GM19372 (cell line): ENCODE results near the gene LRPAP1.

Experiments used
- ATAC-seq: cut with Tn5 transposase; IDR thresholded peaks from one replicate; pipeline ENCODE4 v1.9.1; 2021; ENCODE audit warnings: mild to moderate bottlenecking, low read depth, moderate library complexity; ENCODE audit not compliant: unreplicated experiment

LRPAP1 gene

DNA sequence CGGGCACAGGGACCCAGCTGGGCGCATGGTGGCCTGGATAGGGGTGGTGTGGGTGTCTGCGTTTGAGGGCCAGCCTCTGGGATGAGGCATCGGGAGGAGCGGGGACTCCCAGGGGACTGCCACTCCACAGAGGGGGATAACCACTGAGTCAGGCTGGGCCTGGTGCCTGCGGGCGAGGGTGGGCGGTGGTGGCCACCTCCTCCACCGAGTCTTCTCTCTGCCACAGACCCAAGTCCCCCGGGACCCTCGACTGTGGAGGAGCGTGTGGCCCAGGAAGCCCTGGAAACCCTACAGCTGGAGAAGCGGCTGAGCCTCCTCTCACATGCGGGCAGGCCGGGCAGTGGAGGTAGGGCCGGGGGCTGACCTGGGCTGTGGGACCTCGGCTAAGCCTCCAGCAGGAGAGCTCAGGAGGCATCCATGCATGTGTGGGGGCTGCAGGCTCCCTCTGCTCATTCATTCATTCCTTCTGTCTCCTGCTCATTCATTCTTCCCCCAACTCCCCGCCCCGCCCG, 42.7 kb downstream of the LRPAP1 start:
- ATAC-seq = no peak

DNA sequence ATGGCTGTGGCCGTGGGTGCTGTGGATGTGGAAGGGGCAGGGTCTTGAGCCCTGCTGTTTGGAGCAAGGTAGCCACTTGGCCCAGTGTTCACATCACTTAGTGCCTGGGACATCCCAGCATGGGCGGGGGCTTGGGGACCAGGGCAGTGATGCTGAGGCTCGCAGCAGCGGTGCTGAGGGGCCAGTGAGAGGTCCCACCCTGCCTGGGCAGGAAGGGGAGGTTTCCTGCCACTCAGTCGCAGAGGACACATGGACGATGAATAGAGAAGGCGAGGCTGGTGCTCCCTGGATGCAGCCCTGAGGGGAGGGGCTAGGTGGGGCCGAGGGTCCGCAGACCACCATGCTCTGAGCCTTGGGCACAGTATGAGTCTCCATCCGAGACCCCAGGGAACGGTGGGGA, 43.4 kb downstream of the LRPAP1 start:
- ATAC-seq = no peak

DNA sequence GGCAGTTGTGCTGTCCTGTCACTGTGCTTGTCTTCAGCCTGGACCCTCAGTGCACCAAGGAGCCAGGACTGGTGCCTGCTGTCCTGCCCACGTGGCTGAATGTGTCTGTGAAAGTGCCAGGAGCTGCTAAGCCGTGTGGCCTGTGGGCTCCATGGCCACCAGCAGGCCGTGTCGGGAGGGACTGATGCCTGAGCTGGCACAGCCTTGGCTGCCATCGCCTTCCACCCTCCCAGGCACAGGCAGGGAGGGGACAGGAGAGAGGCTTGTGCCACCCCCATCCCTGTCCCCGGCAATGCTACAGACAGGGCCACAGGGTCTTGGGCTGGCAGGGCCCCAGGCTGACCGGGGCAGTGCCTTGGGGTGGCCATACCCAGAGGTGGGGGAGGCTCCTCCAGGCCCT, 44.4 kb downstream of the LRPAP1 start:
- ATAC-seq = no peak

DNA sequence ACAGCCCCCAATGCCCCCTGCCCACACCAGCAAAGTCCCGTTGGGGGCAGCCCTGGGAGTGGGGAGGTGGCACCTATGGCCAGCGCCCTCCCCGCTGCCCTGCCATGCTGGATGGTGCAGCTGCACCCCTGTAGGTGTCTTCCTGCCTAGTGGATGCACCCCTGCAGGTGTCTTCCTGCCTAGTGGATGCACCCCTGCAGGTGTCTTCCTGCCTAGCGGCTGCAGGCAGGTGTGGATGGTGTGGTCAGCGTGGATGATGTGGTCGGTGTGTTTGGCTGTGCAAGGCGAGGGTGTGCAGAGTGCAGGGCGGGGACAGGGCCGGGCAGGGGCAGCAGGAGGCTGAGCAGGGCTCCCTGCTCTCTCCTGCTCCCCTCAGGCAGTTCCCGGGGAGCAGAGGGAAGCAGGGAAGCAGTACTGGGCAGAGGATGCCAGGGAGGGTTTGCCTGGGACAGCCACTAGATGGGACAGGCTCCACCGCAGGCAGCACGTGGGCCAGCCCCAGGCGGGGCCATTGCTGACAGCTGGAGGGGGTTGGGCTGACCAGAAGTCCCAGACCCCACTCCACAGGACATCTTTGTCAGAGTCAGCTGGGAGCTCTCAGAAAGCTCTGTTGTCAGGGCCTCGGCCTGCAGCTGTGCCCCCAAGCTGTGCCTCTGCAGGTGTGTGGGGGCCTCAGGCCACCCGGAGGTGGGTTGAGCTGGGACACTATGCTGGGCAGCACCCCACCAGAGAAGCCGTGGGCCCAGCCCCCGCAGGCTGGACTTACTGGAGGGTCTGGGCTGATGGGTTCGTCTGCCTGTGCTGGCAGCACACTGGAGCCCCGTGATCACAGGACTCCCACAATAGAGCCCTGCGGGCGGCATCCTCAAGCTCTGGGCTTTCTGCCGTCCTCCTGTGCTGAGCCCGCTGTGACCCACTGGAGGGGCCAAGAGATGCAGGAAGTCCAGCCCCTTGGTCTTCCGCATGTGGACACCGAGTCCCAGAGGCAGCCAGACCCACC, 45.4 kb downstream of the LRPAP1 start:
- no peak for ATAC-seq

DNA sequence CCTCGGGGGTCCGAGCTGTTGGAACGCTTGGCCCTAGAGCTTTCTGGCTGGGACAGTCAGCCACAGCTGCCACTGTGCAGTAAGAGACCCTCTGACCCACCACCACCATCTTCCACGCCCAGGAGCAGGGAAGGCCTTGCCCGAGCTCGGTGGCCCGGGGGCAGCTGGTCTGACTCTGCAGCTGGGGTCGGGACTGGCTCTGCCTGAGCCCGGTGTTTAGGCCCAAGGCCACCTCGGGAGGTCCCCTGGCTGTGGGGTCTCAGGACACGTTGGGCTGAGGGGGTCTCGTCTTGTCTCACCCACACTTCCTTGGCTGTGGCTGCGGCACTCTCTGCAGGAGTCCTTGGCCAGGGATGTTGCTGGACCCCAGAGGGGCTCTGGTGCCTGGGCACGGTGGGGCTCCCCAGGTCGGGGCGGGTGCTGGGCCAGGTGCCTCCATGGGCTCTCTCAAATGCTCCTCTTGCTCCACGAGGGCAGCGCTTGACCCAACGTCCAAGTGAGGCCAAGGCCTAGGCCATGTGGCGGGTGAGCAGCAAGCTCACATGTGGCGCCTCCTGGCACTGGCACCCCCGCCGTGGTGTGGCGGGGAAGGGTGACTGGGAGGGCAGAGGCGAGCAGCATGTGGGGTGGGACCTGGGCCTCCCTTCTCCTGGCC, 46.2 kb downstream of the LRPAP1 start:
- ATAC-seq = no peak

DNA sequence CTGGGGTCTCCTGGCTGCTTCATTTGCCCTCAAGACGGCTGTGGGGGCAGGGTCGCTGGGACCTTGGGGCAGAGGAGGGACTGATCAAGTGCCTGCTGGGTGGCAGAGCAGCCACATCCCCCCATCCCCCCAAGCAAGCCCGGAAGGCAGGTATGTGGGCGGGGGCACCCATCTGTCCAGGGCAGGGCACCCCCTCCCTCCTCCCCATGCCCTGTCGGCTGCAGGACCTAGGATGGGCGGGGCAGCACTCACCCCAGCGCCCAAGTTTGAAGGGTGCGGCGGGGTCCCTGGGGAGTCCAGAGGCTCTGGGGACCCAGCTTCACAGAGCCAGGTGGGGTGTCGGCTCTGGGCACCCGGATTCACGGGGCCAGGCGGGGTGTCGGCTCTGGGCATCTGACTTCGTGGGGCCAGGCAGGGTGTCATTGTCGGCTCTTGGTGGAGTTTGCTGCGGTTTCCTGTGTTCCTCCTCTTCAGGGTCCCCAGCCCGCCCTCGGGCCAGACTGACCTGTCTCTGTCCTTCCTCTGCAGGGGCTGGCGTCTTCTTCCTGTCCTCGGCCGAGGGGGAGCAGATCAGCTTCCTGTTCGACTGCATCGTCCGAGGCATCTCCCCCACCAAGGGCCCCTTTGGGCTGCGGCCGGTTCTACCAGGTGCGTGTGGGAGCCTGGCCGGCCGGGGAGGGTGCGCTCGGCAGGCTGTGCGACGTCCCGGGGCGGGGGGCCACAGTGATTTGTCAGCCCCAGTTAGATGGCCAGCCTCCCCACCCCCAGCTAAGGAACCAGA, 47.0 kb downstream of the LRPAP1 start:
- ATAC-seq = no peak

DNA sequence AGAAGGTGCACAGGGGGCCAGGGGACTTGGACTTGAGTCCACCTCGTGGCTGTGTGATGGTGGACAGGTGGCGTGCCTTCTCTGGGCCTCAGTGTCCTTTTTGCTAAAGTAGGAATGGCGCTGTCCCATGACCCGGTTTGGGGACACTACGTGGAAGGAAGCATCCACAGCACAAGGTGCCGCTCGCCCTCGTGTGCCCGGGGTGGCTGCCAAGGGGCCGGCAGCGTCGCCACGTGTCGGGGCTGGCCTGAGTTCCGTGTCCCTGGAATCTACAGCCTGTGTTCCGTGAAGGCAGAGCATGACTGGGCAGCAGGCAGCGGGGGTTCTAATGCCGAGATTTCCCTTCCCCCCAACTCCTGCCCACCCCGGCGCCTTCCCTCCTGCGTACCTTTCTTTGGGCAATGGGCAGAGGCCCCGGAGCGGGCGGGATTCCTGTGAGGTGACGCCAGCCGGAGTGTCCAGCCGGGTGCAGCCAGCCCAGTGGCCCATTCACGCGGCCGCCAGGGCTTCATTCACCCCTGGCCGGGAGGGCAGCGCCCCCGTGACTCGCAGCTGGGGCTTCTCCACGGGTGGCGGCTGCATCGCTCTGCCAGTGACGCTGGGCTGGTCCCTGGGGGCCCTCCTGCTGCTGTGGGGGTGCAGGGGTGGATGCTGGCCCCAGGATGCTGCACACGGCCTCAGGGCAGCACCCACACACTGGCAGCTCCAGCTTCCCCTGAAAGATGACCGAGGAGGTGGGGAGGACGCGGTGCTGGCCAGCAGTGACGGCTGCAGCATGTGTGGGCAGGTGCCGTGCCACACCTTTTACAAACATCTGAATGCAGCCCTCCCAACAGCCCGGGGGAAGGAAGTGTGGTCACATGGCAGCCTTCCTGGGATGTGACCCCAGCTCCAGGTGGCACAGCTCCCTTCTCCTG, 47.9 kb downstream of the LRPAP1 start:
- no peak for ATAC-seq

DNA sequence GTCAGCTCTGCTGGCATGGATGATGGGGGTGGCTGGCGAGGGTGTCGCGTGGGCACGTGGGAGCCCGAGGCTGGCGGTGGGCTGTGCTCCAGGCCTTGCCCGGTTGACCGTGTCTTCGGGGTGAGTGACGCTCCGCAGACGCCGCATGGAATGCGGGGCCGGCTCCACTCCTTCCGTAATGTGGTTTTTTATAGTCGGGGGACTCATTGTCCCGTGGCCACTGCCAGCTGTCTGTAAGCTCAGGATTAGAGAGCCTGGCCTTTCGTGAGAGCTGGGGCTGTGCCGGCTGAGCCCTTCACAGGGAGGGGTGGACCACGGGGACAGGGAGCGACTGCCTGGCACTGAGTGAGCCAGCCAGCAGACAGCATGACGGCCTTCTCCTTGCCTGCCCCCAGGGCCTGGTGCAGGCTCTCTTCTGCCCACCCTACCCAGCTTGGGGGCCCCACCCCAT, 48.7 kb downstream of the LRPAP1 start:
- ATAC-seq = no peak

DNA sequence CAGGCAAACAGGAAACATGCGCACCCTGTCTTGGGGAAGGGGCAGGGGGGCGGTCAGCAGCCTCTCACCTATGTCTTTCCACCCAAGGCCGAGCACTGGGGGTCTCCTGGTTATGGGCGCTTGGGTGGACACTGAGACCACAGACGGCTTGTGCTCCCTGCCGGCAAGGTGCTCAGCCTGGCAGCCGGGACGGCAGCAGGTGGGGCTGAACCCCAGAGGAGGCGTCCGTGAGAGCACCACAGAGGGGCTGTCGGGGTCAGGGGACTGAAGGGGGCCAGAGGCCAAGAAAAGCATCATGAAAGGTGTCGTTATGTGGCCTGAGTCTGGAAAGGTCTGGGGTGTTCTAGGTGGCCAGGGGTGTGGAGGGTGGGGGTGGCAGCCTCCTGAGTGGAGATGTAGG, 49.5 kb downstream of the LRPAP1 start:
- no peak for ATAC-seq

DNA sequence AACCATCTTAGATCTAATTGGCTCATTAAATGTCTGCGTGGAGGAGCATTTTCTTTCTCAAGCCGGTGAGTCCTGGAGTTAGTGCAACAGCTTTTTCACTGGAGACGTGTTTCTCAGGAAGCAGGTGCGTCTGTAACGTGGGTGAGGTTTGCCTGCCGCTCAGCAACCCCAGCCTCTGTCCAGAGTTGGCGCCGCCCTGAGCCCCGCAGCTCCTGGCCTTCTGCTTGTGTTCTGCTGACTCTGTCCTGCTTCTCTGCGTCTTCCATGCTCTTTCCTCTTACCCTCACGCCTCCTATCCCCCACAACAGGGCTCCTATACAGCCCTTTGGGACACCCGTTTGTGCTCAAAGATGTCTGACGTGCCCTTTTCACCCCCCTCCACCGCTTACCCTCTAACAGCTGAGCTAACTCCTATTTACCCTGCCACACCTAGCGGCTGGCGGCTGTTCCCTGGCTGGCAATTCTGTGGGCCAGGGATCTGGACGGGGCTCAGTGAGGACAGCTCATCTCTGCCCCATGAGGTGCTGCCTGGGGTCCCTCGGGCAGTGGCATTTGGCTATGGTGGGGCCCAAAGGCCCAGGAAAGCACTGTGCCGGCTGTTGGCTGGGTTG, 50.3 kb downstream of the LRPAP1 start:
- no peak for ATAC-seq

DNA sequence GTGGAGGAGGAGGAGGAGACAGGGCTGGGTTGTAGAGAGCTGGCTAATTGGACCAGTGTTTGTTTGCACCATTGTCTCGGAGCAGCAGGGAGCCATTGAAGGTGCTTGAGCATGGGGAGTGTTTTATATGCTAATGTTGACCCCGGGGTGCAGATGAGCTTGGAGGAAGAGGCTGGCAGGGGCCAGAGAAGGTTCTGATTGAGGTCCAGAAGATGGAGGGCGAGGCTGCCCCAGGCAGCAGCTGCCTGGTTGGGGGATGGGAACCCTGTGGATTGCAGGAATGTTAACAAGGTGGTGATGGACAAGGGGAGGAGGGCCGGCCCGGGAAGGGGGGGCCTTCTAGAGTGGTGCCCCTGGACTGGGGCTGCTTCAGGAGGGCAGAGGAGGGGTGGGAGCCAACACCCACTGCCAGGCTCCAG, 51.1 kb downstream of the LRPAP1 start:
- no peak for ATAC-seq

DNA sequence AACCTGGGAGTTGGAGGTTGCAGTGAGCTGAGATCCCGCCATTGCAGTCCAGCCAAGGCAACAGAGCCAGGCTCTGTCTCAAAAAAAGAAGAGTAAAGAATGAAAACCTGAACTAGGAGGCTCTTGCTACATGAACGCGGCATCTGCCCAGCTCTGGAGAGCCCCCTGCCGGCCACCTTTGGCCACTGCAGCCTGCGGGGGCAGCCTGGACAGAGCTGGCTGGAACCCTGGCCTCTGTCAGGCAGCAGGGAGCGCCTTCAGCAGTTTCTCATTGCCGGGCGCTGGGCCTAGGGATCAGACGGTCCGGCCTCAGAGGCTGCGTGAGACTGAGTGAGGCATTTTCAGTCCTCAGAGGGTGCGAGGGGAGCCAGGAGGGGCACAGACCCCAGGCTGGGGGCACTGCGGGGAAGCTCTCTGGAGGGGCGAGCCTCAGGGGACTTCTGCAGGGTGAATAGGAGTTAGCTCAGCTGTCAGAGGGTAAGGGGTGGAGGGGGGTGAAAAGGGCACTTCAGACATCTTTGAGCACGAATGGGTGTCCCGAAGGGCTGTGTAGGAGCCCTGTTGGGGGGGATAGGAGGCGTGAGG, 51.6 kb downstream of the LRPAP1 start:
- no peak for ATAC-seq

DNA sequence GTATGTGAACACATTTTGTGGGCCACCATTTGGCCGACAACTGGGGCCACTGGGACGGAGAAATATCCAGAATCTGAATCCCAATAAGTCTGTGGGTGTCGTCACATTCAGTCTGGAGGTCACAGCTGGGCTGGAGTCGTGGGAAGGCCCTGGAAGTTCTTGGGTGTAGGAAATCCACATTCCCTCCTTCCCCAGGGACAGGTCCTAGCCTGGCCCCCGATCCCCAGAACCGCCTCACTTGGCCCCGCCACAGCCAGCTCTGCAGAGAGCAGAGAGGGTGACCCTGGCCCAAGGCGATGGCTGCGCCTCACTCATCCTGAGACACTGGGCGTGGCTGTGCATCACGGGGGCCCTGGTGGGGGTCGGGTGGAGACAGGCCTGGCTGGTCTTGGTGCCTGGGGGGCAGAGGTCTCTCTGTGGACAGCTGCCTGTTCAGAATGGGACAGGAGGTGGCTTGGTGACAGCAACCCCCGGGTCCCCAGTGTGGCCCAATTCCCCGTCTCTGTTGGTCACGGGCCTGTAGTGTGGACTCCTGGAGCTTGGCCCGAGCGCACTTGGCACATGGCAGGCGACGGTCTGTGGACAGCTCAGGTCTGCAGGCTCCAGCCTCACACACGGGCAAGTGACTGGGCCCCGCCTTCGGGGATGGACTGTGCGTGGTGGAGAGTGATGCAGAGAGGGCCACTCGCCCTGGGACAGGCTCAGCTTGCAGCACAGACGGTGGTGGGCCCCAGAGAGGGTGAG, 52.7 kb downstream of the LRPAP1 start:
- no peak for ATAC-seq

DNA sequence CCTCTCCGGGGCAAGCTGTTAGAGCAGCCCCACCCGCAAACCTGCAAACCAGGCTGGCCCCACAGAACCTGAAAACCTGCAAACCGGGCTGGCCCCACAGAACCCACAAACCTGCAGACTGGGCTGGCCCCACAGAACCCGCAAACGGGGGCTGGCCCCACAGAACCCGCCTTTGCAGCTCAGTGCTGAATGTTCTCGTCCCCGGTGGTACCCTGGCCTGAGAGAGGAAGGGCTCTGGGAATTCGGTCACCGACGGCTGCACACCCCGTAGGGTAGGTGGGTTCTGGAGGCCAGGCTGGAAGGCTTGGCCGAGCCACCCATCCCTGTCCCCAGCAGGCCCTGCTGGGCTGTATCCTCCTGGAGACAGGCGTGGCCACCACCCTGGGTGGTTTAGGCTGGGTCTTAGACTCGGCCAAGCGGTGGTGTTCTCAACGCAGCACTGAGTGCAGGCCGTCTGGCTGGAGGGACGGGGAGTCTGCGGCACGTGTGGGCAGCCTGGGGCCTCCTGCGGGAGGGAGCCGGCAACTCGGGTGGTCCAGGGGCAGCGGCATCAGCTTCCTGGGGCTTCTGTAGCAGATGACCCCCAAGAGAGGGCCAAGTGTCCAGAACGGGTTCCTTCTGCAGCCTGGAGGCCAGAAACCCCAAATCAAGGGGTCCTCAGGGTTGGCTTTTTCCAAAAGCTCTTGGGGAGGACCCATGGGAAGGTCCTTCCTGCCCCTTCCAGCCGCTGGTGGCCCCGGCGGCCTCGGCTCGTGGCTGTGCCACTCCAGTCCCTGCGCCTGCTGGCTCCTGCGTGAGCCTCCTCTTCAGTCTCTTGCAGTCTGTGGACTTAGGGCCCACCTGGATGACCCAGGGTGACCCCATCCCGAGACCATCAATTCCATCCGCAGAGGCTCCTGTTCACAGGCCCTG, 53.5 kb downstream of the LRPAP1 start:
- no peak for ATAC-seq

DNA sequence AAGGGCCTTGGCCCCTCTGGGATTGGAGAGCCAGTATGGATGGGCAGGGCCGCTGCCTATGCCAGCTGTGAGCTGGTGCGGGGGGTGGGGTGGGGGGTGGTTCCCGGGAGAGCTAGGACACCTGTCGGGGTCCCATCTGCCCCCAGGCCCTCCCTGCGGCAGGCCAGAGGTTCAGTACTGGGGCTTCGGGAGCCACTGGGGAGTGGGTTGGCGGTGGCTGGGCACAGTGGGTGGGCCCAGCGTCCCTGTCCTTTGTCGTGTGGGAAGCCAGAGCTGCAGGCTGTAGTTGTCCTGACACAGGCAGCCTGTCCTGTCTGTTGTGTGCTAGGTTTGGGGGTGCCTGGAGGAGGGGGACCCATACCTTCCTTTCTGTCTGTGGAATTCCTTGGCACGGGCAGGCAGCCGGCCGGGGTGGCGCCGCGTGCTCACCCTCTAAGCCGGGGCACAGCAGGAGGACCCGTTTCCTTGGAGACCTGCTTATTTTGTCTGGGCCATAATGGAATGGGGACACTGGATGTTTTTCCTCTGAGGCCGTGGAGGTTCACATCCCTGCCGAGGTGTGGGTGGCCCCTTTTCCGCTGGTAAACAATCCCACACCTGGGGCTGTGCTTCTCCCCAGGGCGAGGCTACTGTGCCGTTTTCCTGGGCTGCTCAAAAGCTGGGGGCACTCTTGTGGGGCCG, 54.3 kb downstream of the LRPAP1 start:
- ATAC-seq = no peak

DNA sequence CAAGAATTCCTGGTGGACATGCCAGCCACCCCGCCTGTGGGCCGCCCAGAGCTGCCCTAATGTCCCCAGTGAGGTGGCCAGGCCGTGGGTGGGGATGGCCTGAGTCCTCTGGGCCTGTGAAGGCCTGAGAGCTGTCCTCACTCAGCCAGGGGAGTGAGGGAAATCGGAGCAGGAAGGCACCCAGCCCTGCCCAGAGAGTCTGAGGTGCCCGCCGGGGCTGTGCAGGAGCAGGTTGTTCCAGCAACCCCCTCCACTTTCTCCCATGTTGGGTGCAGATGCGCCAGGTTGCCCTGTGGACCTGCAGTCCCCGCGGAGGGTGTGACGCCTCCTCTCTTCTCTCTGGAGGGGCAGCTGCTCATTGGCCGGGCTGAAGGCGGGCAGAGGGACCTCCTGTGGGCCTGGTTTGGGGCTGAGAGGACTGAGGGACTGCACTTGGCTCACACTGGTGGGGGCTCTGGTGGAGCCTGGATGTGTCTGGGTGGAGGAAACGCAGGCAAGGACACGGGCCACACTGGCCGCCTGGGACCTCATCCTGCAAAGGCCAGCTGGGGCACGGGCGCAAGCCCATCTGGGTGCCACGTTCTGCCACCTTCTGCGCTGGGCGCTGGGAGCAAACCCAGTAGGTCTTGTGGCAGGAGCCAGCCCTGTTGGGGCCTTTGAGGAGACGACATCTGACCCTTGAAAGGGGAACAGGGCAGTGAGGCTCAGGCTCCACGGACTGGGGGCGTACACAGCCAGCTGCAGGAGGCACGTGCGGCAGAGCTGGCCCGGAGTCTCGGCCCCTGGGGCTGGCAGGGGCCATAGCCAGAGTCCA, 55.1 kb downstream of the LRPAP1 start:
- ATAC-seq = no peak
